ENCODE measurements around the gene PROKR1.

Gene PROKR1

DNA sequence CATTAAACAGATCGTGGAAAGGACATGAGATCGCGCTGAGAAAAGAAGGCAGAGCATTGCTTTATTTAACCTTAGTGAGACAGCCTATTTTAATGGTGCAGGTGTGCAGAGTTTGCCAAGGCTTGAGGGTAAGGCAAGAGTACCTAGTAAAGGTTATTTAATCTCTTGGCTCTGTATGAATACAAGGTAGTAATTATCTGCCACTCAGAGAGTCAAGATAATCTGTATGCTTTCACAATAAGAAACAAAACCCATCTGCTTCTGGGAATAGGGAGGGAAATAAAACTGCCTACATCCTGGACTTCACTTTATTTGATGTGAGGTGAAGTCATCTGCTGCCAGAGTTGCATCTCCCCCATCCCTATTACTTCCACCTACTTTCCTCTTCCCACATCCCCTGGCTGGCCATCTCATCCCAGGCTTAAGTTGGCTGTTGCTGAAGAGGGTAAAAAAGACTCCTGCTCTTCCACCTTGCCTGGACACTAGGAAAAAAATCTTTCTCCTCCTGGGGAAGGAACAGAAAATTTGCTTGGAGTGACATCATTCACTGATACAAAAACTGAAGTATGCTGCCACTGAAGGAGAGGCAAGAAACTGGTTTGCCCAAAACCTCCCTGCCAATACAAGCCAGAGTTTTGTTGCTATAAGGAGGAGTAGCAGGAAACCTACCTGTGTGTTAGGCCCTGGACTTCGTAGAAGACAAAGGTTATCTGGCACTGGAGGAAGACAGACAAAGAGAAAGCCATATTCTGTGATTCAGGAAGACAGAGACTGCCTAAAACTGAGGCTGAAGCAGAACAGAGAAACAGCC, 55.4 kb downstream of the PROKR1 start:
- DNase-seq (ENCODE audit: low read depth) = no peak

DNA sequence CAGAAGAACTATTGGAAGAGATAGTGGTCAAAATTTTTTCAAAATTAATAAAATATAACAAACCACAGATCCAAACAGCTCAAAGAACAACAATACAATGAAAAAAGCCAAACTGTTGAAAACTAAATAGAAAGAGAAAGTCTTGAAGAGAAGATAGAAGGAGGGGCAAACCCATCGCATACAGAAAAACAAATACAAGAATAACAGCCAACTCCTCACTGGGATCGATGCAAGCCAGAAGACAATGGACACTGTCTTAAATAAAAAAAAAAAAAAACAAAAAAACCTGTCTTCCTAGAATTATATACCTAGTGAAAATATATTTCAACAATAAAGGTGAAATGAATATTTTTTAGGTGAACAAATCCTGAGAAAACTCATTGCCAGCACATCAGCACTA, 57.2 kb downstream of the PROKR1 start:
- no peak for DNase-seq (ENCODE audit: low read depth)

DNA sequence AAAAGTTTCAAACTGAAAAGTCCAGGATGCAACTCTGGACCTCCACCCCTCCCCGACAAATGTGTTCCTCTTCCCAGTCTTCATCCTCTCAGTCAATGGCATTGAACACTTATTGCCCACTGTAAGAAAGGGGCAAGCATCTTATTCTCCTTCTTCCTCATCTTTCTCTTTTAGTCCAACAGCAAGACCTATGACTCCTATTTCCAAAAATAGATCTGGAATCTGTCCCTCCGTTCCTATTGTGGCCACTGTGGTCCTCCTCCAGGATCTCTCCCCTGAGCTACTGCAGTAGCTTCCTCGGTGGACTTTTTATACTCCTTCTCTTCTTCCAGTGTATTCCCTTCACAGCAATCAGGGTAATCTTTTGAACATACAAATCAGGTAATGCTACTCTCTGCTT, 63.3 kb downstream of the PROKR1 start:
- no peak for DNase-seq (ENCODE audit: low read depth)

Measured in GM04503 (cell line).